ENCODE results near the gene SMC6.

The SMC6 gene

DNA sequence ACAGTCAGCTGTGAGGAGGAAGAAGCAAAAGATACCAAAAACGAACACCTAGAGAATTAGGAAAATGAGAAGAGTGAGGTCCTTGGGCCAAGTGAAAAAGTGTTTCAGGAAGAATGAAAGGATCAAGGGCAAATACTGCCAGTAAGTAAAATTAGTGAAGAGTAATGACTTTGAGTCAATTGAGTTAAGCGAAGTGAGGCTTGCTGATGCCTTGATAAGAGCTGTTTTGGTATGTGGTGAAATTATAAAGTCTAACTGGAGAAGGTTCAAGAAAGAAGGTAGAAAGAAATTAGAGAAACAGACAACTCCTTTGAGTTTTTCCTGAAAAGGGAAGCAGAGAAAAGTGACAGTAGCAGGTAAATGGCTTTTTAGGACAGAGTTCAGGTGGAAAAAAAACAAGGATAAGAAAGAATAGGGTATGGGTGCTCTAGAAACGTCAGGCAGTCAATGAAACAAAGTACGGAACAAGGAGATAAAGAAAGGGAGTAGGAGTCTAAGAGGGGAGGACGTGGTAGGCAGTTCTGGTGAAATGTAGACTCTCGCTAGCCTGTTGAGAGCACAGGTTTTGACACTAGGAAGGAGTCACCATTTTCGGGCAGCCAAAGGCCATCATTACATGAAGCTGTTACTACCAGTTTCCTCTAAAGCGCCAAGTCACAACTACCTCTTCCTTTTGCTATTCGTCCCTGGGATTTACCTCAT is 42.9 kb downstream of the SMC6 start:
- no peak for DNase-seq

DNA sequence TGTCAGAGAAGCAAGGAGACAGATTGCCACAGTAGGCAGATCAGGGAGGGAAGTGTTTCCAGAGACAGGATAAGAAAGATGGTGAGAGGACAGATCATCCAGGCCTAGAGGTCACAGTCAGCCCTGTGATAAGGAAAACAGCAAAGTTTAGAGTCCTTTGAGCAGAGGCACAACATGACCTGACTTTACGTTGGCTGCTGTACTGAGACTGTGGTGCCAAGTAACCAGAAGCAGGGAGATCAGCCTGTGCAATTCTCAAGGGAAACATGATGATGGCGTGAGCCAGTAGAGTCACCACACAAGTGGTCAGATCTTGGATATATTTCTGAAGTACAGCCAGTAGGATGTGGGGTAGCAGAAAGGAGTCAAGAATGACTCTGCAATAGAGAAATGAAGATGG is 43.7 kb downstream of the SMC6 start:
- no peak for DNase-seq

DNA sequence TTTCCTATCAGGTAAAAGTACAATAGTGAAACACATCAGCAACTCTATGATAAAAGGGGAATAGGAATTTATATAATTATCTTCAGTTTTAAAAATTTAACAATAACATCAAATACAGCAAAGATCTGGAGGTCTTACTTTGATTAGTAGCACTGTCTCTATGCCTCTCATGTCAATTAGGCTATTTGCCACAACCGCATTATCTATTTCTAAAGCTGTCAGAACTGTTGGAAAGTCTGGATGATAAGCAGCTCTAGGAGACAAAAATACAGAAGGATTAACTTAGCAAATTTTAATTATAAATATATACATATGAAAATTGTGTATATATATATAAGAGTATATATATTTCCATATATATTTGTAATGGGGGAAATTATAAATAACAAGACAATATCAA is 45.1 kb downstream of the SMC6 start:
- DNase-seq: no peak

DNA sequence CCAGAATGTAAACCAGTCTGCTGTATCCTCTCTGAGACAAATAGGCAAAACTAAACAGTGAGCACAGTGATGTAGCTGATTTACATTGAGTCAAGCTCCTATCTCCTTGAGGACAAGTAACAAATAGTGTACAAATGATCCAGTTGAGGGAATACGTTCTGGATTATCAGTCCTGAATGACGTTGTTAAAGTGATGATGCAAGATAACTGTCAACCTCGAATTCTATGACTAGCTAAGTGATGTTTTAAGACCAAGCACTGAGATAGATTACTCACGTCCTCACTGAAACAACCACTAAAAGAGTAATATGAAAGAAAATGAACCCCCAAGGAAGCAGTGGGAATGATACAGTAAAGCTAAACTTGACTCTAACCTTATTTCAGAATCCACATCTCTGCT is 46.8 kb downstream of the SMC6 start:
- DNase-seq: no peak

DNA sequence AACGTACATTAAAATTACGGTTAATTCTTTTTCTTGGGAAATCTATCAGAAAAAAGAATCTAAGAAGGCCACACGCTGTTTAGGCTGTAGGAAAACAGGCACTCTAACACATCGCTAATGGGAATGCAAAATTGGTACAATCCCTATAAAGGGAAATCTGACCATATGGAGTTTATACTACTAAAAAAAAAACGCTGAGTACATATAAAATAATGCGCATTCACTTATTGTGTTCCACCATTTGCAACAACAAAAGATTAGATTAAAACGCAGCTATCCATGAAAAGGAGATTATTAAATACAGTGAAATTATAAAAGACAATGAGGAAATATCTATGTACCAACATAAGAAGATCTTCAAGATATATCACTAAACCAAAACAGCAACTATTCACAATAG is 62.8 kb downstream of the SMC6 start:
- no peak for DNase-seq

DNA sequence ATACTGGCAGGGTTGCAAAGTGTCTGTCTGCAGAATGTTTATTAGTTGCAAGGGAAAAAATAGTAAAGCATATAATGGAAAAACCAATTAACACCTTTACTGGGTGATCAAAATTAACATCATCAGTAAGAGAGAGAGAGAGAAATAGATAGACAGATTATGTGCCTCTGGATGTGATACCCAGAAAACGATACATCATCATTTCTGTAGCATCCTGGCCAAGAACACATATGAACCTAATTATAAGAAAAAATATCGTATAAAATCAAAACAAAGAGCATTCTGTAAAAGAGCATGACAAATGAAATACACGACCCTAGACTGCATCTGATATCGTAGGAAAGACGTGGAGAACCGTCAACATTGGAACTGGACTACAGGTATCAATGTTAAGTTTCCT is 64.6 kb downstream of the SMC6 start:
- DNase-seq: no peak

DNA sequence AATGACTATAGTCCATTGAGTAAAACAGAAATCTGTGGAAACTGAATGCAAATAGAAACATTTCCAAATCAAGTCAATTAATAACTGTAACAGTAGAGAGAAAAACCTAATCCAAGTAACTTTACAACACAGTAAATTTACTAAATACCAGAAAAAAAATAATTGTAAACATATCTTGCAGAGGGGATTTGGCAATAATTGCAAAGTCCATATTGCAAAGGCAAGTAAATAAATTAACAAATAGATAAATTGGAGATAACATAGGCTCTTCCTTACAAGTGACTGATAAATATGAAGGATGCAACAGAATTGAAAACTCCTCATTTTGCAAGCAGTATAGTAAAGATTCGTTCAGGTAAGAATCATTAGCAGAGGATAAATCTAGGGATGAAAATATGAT is 65.0 kb downstream of the SMC6 start:
- DNase-seq: no peak

DNA sequence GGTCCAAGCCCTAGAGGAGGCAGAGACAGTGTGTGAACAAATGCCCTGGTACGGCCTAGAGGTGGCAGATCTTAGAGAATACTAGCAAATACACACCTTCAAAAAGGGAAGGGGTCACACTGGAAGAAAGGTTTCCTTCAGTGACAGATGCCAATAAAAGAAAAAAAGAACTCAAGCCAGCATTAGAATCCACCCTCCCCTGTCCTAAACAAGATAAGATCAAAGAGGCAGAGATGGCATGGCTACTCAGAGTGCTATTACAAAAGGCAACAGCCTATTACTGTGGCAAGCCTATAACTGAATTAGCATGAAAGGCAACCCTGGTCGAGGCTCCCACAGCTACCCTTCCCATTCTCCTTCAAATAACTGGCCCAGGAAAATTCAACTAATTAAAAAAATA is 69.6 kb downstream of the SMC6 start:
- no peak for DNase-seq

DNA sequence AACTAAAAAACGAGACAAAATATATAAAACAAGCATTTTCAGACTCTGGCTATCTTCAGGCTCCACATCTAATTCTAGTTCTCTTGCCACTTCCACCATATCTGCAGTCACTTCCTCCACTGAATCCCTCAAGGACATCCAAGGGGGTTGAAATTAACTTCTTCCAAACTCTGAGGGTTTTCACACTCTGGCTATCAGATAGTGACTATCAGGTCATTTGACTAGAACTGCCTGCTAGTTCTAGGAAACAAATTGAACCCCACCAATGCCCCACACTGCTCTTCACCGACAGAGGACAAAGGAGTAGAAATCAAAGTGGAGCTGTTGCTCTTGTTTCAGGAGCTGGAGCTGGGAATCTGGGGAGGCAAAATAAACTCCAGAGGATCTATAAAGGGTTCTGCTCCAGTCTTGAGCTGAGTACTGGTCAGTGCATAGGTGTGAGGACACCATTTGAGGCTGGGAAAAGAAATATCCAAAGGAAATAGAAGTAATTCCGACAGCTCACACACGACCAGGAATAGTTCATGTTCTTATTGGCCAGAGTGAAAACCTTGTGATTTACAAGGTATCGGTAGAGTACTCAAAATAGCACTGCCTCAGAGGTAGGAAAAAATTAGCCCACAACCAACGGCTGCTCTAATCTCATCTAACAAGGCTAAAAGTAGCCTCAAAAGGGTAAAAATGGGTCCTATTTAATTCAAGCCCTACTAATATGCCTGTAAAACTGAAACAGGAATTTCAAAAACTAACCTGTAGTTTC is 71.3 kb downstream of the SMC6 start:
- no peak for DNase-seq

DNA sequence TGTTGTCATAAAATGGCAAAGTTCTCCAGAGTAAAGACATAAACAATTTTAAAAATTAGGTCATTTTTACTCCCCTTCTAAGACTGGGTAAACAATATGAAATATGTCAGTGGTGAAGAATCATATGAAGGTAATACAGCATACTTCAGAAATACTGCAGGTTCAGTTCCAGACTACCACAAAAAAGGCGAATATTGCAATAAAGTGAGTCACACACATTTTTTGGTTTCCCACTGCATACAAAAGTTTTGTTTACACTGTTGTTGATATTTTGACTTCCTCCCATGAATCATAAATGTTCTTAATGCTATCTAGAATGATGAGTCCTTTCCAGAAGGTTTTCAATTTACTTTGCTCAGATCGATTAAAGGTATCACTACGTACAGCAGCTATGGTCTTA is 73.5 kb downstream of the SMC6 start:
- no peak for DNase-seq

DNA sequence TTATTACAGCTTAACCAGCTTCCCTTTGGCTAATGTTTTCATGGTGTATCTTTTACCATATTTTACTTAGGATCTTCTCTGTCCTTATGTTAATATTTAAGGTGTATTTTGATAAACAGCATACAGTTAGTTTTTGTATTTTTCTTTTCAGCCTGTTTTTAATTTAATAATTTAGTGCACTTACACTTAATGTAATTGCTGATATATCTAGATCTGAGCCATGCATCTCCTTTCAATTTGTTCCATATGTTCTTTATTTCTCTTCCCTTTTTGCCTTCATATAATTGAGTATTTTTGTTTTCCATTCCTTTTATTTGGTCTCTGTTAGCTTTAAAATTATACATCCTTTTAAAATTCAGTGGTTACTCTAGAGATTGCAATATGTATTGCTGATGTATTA is 78.8 kb downstream of the SMC6 start:
- DNase-seq: no peak

DNA sequence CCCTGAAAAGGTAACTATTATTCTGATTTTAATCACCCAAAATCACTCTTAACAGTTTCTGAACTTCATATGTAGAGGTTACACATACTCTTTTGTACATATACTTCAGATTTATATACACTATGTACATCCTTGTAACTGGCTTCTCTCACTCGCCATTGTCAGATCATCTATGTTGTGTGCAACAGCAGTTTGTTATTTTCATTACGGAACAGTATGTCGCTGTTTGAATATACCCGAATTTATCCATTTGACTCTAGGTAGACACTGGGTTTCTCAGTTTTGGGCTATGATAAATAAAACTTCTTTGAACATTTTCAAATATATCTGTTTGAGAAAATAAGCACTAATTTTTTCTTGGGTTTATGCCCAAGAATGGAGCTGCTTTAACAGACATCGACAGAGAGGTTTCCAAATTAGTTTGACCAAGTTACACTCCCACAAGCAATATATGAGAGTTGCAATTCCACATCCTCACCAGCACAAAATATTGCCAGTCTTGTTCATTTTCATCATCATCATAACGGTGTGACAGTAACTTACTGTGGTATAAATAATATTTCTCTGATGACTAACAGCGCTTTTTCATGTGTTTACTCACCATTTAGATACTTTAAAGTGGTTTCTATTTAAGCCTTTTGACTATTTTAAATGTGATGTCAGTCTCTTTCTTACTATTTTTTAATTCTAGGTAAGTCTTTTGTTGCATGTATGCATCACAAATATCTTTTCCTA is 80.9 kb downstream of the SMC6 start:
- DNase-seq: no peak

DNA sequence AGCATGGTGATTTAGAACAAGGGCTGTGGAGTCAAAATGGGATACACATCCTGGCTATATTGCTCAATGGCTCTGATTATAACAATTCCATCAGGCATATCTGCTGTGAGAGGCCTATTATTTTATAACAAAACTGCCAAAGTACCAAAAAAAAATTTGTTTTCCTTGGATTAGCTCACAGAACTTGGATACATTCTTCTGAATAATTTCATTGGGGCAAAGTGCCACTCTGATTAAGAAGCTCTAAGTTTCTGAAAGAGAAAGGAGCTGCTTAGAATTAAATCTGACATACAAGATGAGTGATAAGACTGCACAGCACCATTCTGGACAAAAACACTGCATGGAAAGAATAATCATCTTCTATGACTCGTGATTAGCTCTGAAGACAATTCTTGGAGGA is 85.7 kb downstream of the SMC6 start:
- DNase-seq: no peak

DNA sequence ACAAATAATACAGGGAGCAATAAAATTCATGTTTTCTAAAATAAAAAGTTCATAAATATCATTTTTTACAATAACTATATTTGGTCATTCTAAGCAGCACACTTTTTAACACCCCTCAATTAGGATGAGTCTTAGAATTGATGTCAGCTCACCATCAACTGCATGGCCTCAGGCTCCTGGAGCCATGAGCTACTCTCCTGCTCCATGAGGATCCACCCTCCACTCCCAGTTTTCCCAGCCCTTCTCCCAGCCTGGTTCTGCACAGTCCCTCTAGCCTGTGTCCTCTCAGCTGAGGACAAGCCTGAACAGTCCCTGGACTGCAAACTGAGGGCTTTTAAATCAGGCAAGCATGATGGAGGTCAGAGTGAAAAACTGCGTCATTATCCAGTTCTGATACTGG is 89.1 kb downstream of the SMC6 start:
- no peak for DNase-seq

DNA sequence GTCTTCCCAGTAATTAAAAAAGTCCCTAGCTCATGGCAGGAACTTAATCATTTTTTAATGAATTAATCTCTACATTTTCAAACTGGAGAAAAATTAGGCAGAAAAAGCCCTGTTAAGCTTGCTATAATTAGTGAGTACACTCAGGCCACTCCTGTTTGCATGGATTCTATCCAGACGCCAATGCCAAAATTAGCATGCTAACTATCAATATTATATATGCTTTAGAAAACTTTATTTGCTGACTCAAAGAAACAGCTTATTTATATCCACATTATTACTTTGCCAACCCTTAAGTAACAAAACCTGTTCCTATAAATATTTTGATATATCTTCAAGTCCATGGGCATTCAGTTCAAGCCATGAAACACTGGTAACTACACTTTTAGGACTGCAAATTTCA is 90.9 kb downstream of the SMC6 start:
- no peak for DNase-seq

DNA sequence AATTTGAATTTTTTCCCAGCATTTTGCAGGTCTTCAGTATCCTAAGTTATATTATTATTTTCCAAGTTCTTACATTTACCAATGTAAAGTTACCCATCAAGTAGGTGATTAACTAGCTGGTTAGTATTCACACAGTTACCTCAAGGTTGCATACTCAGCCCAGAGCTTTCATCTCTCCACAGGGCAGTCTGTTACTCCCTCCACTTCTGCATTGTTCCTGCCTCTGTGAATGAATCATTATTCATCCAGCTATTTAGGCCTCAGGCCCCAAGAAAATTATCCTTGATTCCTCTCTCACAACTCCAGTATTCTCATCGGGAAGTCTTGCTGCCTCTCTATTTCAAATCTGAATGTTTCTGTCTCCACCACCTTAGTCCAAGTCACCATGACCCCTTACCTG is 92.2 kb downstream of the SMC6 start:
- DNase-seq: no peak

DNA sequence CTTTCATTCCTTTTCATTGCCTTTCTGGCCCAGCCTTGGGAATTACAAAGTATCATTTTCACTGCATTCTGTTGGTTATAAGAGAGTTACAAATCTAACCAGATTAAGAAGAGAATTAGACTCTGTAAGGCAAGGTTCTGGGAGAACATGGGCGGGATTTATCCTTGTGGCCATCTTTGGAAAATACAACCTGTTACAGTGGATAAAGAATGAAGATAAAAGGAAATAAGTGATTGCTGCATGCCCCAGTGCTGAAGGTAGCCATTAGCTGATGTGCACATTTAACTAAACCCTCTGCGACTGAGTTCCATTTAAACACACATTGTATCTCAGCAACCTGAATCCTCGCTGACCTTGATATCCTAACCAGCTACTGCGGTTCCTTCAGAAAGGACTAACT is 93.4 kb downstream of the SMC6 start:
- DNase-seq: no peak

DNA sequence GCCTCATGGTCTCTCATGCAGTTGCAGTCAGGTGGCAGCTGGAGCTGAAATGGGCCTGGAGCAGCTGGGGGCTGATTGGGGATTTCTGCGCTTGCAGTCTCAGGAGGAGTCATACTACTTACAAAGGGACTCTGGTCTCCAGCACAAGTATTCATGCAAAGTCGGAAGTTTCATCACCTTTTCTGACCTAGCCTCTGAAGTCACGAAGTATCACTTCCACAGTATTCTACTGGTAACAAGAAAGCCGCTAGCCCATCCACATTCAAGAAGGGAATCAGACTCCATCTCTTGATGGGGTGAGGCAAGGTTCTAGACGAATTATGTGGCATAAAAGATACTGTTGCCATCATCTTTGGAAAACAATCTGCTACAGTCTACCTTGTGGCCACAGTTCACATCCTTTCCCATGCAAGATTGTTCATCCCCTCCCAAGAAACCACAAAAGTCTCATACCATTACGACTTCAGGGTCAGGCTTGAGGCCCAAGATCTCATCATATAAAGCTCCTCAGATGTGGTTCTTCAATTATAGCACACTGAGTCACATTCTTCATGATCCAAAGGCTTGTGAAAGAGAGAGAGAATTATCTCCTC is 95.3 kb downstream of the SMC6 start:
- DNase-seq: no peak

DNA sequence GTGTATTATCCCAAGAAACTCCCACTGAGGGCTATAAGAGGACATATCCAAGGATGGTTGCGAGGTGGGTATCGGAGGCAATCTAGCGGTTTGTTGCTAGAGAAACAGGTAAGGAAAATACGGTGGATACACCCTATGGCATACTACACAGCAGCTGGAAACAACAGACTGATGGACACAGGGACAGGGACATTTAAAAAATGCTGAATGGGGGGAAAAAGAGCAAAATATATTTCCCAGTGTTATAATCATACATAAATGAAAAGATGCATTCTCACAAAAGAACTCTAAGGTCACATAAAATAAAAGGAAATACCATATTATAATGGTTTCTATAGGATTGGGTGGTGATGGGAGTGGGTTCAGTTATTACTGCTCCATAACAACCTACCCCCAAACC is 95.9 kb downstream of the SMC6 start:
- no peak for DNase-seq

DNA sequence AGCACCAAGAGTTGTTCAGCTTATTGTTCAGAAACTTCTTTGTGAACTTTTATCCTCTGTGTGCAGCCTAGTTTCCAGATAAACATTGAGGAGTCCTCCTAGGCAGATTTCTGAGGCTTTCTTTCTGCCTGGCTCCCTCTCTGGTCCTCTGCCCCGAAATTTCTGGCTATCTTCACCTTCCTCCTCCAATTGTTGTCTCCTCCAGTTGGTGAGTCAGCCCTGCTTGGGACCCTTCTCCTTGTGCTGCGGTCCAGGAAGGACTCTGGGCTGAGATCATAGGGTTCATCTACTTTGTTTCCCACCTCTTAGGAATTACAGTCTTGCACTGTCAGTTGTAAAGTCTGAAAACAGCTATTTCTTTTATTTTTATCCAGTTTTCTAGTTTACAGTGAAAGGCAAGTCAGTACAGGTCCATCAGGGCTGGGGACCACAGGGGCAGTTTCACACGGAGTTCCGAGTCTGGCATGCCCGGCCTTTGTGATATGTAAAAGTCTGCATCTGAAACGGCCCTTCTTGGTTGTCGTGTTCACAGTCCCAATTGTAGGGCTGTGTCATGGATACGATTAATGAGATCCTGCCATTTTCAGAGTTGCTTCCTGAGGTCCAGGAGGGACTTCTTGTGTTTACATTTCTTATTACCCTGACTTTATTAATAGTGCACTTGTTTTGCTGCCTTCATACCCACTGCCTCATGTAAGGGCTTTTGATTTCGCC is 100.8 kb downstream of the SMC6 start:
- DNase-seq: no peak

DNA sequence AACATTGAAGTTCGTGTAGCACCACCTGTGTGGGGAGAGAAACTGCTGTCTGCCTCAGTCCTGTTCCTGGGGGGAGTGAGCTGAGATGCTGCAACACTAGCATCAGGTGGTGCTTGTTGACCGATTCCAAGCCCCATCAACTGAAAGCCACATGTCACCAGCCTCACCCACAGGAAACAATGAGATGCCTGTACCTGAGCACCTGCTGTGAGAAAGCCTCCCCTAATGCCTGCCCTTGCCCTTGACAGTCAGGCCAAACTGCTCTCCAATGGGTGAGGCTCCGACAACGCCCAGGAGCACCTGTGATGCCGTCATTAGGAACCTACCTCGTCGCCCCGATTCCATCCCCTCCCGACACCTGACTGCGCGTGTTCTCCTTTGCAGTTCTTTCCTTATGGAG is 104.6 kb downstream of the SMC6 start:
- DNase-seq: no peak

DNA sequence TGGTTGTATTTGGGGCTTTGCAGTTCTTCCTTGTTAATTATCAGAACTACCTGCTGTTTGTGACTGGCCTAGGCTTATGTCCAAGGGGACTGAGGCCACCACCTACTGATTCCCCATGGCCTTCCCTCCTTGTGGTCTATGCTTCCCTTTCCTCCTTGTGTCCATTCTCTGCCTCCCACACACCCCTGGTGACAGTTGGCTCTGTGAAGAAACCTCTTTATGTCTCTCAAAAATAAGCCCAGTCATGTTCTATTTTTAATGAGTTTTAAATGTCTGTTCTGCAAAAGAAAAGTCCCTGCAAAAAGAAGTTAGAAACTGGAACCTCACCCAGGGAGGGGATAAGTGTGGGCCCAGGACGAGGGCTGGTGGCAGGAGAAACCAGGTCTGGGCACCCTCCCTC is 105.0 kb downstream of the SMC6 start:
- no peak for DNase-seq
